ENCODE data around the gene RHOBTB1. TPM values are rescaled to one million over a fixed set of nuclear protein-coding genes. Genes with fewer than 3 reads are reported as not detected.

RHOBTB1 gene
- total RNA-seq, 4 donors from 2014 or later, result 15.5 to 44.0 (median 25.3) TPM

DNA sequence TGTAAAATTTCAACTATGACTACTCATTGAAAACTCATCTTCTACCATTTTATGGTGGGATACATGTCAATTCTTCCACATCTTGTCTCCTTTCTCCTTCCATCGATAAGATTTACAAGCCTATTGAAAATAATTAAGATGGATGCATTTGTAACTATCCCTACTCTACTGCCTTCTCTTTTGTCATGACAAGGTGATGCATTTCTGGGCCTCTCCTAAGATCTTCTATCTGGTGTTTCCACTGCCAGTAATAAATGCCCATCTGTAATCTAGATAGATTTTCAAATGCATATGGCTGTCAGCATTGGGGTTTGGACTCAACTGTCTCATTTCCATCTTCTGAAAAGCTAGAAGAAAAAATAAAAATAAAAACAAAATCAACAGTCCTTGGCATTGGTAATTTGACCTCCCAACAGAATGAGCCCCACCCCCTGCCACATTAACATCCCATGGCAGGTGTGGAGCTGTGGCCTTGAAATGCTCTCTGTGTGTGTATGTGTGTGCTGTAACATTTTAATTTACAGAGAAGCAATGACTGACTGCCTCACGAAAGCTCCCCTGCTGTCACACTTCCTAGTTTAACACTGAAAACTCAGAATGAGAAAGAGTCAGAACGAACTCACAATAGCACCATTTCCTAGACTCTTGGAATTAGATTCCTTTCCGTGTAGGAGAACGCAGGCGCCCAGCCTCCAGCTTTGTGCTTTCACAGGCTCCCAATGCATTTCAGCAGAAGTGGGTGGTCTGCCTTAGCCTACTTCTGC, 74.2 kb downstream of the RHOBTB1 start:
- peaks cover 0 to 47% of the 10 kb centered on the region in 2 donors for H3K36me3 ChIP-seq
- no peak overlapping the region for H3K27ac ChIP-seq
- TF ChIP-seq POLR2A (IDR thresholded peaks at IDR 0.05), result no peak
- TF ChIP-seq, protein P1, sequence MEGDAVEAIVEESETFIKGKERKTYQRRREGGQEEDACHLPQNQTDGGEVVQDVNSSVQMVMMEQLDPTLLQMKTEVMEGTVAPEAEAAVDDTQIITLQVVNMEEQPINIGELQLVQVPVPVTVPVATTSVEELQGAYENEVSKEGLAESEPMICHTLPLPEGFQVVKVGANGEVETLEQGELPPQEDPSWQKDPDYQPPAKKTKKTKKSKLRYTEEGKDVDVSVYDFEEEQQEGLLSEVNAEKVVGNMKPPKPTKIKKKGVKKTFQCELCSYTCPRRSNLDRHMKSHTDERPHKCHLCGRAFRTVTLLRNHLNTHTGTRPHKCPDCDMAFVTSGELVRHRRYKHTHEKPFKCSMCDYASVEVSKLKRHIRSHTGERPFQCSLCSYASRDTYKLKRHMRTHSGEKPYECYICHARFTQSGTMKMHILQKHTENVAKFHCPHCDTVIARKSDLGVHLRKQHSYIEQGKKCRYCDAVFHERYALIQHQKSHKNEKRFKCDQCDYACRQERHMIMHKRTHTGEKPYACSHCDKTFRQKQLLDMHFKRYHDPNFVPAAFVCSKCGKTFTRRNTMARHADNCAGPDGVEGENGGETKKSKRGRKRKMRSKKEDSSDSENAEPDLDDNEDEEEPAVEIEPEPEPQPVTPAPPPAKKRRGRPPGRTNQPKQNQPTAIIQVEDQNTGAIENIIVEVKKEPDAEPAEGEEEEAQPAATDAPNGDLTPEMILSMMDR (IDR thresholded peaks at IDR 0.05), result no peak
- no peak for TF ChIP-seq EP300 (IDR thresholded peaks at IDR 0.05)
- no peak for TF ChIP-seq POLR2AphosphoS5 (IDR thresholded peaks at IDR 0.05)
- no peaks in the 10 kb centered on the region for H3K27me3 ChIP-seq
- no peak for ATAC-seq
- H3K4me1 ChIP-seq, result no peaks in the 10 kb centered on the region
- H3K9me3 ChIP-seq, result no peaks in the 10 kb centered on the region
- WGBS, 2 donors (ENCODE audit: low coverage in 1 of 2), result 62 to 89% methylated on average over 1 to 5 of the region's 6 CpGs
- H3K4me3 ChIP-seq, result no peak overlapping the region

DNA sequence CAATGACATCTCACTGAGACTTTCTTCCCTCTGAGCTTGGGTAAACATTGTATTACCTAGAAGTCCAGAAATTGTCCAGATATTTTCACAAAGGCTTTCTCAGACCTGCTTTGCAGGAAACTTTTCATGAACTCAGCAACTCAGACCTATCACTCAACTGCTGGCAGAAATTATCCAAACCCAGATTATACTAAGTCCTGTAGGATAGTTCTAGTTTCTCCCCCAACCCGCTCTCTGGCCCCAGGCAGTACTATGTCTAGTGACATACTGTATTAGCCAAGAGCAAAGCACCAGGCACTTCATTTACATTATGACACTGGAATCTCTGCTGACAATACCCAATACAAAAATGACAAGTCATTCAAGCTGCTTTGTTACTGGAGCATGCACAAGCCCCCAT, 75.0 kb downstream of the RHOBTB1 start:
- Histone ChIP-seq H3K27me3 (no peaks in the 10 kb centered on the region), H3K27ac (no peak overlapping the region), H3K4me3 (no peak overlapping the region), H3K4me1 (no peaks in the 10 kb centered on the region), H3K36me3 (peaks cover 0 to 38% of the 10 kb centered on the region in 2 donors), H3K9me3 (no peaks in the 10 kb centered on the region)
- TF ChIP-seq, protein P1 (IDR thresholded peaks at IDR 0.05), result no peak
- no peak for TF ChIP-seq EP300 (IDR thresholded peaks at IDR 0.05)
- no peak for TF ChIP-seq POLR2AphosphoS5 (IDR thresholded peaks at IDR 0.05)
- no peak for TF ChIP-seq POLR2A (IDR thresholded peaks at IDR 0.05)
- ATAC-seq, result no peak
- 100% methylated on average over 1 of the region's 1 CpG for WGBS, 2 donors (ENCODE audit: low coverage in 1 of 2)

DNA sequence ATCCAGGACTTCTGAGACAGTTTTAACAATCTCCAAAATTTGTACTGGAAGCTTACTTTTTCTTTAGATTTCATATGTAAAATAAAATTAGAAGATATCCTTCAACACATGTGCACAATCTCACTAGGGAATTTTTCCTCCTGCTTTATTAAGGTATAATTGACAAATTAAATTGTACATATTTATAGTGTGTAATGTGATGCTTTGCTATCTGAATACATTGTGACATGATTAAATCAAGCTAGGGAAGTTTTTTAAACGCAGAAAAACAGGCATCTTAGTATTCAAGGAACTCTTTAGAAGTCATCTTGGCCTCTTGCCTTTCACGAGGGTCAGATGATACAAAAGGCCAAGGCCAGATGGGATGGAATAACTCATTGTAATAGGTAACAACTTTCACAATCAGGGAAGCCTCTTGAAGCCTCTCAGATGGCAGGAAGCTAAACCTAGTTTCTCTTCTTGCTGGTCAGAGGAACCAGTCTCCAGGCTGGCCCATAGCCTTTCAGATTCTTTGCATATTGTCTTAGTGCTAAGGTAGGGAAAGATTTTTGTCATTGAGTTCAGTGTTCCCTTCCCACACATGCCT, 78.7 kb downstream of the RHOBTB1 start:
- Histone ChIP-seq H3K27ac (no peak overlapping the region), H3K27me3 (no peaks in the 10 kb centered on the region), H3K9me3 (no peaks in the 10 kb centered on the region), H3K36me3 (peaks cover 0 to 6% of the 10 kb centered on the region in 2 donors), H3K4me3 (no peak overlapping the region), H3K4me1 (no peaks in the 10 kb centered on the region)
- no peak for ATAC-seq
- 59 to 62% methylated on average over 2 of the region's 2 CpGs for WGBS, 2 donors (ENCODE audit: low coverage in 1 of 2)
- TF ChIP-seq, protein P1 (IDR thresholded peaks at IDR 0.05), result no peak
- TF ChIP-seq POLR2A (IDR thresholded peaks at IDR 0.05), result no peak

DNA sequence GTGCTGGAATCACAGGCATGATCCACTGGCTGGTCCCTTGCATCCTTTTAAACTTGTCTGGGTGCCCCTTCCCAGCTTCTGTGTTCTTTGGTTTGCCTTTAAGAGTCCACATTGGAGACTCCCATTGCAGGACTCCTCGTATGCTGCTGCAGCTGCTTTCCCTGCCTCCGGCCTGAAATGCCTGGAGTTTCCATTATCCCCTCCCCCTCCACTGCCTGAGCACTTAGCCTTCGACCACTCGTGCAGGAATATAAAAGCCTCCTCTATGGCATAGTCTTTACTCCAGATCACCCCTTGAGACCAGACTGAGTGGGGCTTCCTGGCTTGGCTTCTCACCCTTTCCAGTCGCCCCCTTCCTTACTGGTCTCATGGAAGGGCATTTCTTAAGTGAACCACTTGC, 80.2 kb downstream of the RHOBTB1 start:
- Histone ChIP-seq H3K9me3 (no peaks in the 10 kb centered on the region), H3K4me3 (no peak overlapping the region), H3K27ac (no peak overlapping the region), H3K36me3 (no peaks in the 10 kb centered on the region), H3K27me3 (no peaks in the 10 kb centered on the region), H3K4me1 (no peaks in the 10 kb centered on the region)
- TF ChIP-seq EP300 (IDR thresholded peaks at IDR 0.05), result no peak
- TF ChIP-seq, protein P1 (IDR thresholded peaks at IDR 0.05), result no peak
- no peak for TF ChIP-seq POLR2A (IDR thresholded peaks at IDR 0.05)
- no peak for TF ChIP-seq POLR2AphosphoS5 (IDR thresholded peaks at IDR 0.05)
- WGBS, 2 donors (ENCODE audit: low coverage in 1 of 2), result 62 to 63% methylated on average over 2 to 5 of the region's 5 CpGs
- no peak for ATAC-seq

- Histone ChIP-seq H3K36me3 (no peaks in the 10 kb centered on the region), H3K4me3 (no peak overlapping the region), H3K27ac (no peak overlapping the region), H3K9me3 (no peaks in the 10 kb centered on the region), H3K4me1 (no peaks in the 10 kb centered on the region), H3K27me3 (no peaks in the 10 kb centered on the region)
- ATAC-seq, result no peak
- TF ChIP-seq POLR2A (IDR thresholded peaks at IDR 0.05), result no peak
- no peak for TF ChIP-seq POLR2AphosphoS5 (IDR thresholded peaks at IDR 0.05)
- TF ChIP-seq EP300 (IDR thresholded peaks at IDR 0.05), result no peak
- TF ChIP-seq, protein P1 (IDR thresholded peaks at IDR 0.05), result no peak
Measured at GRCh38 chr10:60862517-60862916, 81.5 kb downstream of the RHOBTB1 start.
